HG02870 (cell line): ENCODE results near the gene GALK1.
"Not testable (repeated sequence)": the region's sequence is repeated elsewhere in the genome, so short reads cannot be mapped to it uniquely, and the experiment has no call there.

Source experiments
- ATAC-seq: cut with Tn5 transposase; IDR thresholded peaks from one replicate; pipeline ENCODE4 v1.9.1; 2021; ENCODE audit warnings: mild to moderate bottlenecking, moderate library complexity; ENCODE audit not compliant: unreplicated experiment

Gene GALK1

GRCh38 chr17:75784473-75785015, 19.6 kb upstream of the GALK1 start, which contains the start of gene UNK:
TSS of gene UNK (plus strand) at chr17:75784806. CDS start at chr17:75784881, 75 bp downstream.
- ATAC-seq: peak; percentile 50

DNA sequence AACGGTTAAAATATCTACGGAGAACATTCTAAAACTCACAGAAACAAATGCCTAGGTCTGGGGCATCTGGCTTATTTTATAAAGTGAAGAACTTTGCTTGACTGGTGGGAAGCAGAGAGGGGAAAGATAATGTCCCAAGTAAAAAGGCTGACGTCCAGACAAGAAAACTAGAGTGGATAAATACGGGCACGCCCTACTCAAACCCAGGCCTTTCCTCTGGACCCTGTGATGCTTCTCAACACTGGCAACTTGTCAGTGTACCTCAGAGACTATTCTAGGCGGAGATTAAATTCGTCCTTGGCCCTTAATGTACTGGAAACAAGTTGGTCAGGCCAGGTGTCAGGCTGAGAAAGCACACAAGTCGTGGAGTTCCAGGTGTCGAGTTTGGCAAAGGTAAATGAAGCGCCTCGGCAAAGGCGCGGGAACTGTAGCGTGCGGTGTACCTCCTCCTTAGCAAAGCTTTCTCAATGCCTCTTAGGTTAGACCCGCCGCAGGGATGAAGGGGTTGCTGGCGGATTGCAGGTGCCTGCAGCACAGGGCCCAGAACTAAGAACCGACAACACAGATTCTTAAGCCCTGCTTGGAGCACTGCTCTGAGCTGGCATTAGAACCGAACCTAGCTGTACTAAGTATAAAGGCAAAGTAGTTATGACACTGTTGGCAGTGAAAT, 18.9 kb upstream of the GALK1 start:
- no peak for ATAC-seq

- no peak for ATAC-seq
Observed at GRCh38 chr17:75783069-75783783, 18.2 kb upstream of the GALK1 start.

DNA sequence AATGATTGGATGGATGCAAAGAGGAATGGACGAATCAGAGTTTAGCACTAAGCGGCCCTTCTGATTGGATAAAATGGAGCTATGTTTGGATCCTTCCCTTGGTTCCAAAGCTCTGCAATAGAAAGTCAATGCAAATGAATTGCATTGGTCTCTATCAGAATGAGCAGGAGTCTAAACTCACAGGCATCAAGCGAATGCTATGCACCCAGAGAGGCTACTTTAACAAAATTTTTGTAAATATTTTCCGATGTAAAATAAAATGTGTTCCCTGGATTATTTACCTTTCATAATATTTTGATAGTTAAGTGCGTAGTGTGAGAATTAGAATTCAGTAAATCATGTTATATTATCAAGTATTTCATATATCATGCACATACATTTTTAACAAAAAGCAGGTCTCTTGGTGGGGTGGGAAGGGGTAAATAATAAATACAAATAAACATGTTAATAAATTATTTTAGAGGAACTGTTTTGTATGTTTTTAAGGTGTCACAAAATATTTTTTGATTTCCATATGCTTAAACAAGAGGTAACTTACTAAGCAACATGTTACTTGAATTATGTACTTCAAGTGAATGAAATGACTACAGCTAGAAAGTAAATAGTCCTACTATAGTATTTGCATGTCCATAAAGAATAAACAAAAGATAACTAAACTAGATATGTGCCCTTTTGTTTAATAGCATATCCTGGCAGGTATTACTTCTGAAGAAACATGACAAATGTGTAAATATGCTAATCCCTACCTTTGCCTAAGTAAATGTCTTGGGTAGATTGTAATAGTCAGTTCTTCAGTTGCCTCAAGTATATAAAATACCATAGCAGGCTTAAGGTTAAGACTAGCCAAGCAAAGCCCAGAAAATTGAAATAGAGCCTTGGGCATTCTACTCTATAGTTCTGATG, 15.2 kb upstream of the GALK1 start:
- no peak for ATAC-seq

DNA sequence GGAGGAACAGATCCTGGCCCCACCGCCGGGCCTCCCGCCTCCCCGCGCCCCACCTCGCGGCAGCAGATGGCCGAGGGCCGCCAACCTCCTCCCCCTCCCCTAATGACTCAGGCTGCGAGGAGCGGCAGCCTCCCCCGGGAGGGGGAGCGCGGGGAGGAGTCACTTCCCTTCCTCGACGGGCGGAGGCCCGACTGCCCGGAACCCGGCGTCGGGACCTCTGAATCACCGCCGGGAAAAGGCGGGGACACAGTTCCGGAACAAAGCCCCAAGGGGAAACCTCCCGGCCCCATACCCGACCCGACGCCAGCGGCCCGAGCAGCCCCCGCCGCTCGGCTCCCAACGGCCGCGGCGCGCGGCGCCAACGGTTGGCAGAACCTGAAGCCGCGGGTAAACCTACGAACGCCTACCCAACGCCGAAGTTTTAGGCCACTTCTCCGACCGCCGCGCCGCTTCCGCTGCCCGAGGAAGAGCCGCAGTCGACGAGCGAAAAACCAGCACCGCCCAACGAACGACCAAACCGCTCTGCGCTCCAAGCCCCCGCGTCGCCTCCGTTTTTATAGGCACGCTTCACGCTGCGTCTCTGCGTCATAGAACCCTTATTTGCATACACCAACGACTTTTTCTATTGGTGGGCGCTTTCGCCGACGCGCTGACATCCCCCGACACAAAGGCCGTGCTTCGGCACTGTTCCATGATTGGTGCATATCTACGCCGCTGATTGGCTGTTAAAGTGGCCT, 14.4 kb upstream of the GALK1 start:
- peak; percentile 69 for ATAC-seq

DNA sequence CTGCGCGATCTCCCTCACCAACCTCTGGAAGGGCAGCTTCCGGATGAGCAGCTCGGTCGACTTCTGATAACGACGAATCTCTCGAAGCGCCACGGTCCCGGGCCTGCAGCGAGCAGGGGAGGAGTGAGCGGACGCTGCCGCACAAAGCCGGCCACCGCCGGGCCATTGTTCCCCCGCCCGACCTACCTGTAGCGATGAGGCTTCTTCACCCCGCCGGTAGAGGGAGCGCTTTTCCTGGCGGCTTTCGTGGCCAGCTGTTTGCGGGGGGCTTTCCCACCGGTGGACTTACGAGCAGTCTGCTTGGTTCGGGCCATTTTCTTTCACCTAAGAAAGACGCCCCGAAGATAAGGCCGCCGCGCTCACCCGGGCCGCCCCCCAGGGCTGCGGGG, 13.9 kb upstream of the GALK1 start:
- ATAC-seq: peak; percentile 13

- not testable (repeated sequence) for ATAC-seq
Observed at GRCh38 chr17:75778066-75778860, 13.3 kb upstream of the GALK1 start.

DNA sequence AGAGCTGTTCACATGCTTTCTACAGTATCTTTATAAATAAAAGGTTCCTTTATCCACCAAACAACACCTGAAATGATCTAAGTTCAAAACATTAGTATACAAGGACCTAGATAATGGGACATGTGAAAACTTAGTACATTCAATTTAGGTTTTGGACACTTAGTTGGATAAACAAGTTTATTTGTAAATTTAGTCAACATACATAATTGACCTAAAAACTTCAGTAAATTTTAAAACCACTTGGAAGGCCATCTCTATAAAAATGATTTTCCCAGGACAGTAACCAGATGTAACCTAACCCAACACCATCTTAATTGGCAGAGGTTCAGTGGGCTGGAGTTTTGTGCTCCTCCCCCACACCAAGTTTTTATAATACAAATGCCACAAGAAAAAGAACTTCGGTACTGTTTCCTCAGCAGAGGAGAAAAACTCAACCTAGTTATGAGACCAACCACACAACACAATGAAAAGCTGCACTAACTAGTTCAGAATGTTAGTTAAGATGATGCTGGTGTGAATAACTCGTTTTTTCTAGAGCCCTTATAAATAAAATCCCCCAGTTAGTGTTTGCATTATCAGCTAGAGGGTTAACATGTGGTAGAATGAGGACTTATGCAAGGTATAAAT, 12.4 kb upstream of the GALK1 start:
- no peak for ATAC-seq

DNA sequence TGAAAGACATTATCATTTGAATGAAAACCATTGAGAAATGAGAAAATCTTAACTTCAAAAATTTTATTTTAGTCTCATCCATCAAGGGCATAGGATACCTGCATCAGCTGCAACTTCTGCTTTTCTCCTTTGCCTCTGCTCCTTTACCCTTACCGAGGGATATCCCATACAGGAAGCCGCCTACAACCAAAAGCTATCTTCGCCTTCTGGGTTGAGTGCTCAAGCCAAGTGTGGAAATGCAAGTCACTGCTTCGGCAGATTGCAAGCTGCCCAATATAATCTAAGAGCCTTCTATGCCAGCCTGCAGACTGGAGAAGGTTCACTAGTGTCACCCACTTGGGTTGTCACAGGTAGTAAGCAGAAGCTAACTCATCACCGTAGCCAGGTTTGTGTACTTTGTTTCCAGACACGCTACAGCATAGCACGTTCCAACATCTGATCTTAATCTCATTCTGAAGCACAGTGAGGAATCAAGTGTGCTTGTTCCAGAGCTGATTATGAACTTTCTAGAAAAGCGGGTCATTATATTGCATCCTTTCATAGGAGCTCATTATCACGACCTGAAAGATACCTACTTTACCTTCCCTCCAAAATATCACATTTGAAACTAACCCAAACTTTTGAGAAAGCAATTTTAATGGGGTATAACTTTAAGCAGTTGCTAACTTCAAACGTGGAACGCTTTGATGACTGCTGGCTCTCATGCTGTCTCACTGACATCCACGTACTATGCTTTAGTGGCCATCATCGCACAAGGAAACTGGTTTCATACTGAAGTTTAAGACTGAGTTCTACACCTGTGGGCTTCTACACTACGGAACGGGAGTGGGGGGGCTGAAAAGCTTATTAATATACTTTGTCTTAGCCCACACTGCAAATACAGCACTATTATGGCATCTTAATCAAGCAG, 11.6 kb upstream of the GALK1 start:
- ATAC-seq: no peak

DNA sequence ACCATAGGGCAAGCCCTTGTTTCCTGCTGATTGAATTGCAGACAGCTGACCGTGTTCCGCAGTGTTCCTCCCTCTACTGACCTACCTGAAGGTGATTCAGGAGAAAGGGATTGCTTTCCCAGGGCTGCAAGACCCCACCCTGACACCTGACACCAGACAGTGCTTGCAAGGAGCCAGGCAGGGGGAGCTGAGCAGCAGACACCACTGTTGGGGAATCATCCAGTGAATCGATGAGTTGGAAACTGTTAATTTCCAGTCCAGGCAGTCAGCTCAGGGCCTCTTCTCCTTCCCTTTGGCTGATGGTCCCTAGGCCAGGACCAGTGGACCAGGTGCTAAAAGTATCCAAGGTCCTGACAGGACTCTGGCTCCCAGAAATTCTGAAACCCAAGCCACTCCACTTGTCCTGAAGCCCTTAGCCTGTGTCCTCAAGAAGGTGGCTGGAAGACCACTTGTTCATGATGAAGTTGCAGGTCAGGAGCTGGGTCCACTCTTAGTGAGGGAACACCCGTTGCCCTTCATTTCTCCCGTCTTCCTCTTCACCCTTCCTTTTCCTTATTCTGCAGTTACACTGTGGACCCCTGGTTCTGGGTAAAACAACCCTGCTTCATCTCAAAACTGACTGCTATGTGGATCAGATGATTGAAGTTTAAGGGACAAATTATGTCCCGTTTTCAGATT, 10.1 kb upstream of the GALK1 start:
- no peak for ATAC-seq

- ATAC-seq: no peak
Observed at GRCh38 chr17:75774471-75774990, 9.5 kb upstream of the GALK1 start.

DNA sequence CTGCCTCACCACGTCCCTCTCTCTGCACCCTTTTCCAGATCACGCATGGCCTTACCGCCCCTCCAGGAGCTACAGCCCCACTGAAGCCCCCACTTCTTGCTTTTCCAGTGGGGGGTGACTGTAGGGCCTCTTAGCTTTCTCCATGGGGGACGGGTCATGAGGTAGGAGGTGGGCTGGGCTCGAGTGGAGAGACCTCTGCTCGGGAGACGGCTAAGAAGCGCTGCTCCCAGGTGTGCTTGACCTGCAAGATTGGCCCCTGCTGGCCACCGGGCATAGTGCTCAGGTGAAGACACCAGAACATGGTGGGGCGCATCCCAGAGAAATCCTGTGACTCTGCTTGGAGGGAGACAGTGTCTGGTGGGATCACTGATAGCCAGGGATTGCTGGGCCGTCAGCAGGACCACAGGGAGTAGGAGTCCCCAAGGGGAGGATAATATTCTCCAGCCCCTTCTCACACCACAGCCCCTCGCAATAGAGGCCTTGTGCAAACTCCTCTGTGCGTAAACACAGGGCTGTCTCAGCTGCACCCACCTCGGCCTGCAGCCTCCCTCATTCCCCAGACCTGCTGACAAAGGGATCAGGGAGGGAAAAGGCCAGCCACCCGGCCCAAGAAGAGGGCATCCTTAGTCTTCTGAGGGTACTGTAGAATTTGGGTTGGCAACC, 8.9 kb upstream of the GALK1 start:
- no peak for ATAC-seq

DNA sequence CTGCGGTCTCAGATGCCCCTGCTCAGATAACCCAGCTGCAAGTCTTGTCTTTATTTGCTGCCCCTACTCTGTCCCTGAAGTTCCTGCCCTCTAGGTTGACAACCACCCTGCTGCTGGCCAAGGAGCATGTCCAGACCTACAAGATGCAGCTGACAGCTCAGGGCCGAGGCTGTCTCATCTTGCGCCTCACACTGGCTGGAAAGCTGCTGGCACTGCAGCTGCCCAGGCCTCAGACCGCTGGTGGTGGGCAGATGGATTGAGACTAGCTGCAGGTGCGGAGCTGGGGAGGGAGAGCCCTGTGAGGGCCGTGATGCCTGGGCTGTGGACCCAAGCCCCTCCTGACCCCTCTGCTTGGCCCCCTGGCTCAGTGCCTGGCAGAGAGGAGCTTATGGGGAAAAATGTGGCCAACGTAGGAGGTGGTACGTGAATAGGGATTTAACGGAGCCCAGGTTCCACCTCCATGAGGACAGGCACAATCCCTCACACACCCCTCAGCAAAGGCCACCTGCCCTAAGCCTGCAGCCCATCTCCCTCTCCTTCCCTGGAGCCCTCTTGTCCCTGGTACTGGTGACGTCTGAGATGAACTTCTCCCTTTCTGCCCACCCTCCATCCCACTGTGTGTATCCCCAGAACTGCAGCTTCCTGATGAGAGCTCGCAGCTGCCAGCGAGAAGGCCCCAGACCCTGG, 8.3 kb upstream of the GALK1 start:
- ATAC-seq: no peak

- ATAC-seq: no peak
Observed at GRCh38 chr17:75771334-75772281, 6.6 kb upstream of the GALK1 start.

DNA sequence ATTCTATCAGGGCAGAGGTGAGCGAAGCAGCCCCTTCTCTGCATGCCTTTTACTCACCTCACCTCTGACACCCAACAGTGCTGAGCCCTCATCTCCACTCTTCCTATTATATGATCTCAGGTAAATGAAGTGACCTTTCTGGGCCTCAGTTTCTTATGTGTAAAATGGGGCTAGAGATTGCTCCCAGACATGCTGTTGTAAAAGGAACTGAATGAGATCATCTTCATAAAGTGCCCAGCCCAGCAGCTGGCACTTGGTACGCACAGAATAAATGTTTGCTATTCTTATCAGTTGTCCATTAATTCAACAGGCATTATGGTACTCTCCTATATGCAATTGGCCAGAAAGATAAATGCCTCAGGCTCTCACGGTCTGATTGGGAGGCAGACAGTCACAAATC, 4.5 kb upstream of the GALK1 start:
- no peak for ATAC-seq
